ENCODE measurements around the gene USP47.
A peak's percentile ranks its signal among the peaks of the same experiment; 100 is the strongest.

DNA sequence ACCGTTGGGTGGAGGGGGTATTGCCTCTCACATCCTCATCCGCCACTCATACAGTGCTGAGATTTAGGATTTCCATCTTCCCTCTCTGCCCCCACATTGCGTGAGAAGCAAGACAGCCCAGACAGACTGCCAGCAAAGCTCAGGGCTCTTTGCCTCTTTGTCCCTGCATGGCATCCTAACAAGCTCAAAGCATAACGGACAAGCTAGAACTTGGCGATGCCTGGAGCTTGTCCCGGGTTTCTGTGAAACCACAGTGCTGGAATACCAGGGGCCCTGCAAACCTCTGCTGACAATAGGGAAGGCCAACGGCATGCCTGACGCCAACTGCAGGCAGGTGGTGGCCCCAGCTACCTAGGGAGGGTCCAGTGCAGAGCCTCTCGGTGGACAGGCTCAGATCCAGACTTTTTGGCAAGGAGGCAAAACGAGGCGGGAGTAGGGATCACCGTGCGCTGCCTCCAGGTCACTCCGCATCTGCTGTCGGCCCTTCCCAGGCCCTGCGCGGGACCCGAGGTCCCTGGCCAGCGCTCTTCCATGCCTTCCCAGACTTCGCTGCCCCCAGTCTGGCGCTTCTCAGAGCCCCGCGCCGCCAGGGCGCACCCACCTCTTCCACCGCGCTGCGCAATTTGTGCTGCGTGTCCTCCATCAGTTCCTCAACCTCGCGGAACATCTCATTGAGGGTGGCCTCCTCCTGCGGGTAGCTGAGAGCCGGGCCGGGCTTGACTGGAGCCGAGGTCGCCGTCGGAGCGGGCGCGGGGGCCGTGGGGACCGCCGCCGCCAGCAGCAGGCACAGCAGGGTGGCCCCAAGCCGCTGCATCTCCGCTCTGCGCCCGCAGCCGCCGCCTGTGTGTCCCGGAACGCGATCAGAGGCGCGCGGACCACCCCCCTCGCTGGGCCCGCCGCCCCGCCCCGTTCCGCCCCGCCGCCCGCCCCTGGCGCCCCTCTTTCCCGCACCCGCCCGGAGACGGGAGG, 166.3 kb downstream of the USP47 start, which contains the start of gene DKK3:
- no peak for TF ChIP-seq EZH2 (IDR thresholded peaks at IDR 0.05; ENCODE audit: borderline replicate concordance, insufficient read depth, low read length, poor library complexity, severe bottlenecking)
- TF ChIP-seq, protein P1, sequence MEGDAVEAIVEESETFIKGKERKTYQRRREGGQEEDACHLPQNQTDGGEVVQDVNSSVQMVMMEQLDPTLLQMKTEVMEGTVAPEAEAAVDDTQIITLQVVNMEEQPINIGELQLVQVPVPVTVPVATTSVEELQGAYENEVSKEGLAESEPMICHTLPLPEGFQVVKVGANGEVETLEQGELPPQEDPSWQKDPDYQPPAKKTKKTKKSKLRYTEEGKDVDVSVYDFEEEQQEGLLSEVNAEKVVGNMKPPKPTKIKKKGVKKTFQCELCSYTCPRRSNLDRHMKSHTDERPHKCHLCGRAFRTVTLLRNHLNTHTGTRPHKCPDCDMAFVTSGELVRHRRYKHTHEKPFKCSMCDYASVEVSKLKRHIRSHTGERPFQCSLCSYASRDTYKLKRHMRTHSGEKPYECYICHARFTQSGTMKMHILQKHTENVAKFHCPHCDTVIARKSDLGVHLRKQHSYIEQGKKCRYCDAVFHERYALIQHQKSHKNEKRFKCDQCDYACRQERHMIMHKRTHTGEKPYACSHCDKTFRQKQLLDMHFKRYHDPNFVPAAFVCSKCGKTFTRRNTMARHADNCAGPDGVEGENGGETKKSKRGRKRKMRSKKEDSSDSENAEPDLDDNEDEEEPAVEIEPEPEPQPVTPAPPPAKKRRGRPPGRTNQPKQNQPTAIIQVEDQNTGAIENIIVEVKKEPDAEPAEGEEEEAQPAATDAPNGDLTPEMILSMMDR (IDR thresholded peaks at IDR 0.05; ENCODE audit: poor library complexity, severe bottlenecking): no peak
- TF ChIP-seq MXI1 (conservative IDR thresholded peaks at IDR 0.05; ENCODE audit: poor library complexity, severe bottlenecking): peak; percentile 17
- no peak for TF ChIP-seq EP300 (conservative IDR thresholded peaks at IDR 0.05; ENCODE audit: poor library complexity, severe bottlenecking)
- TF ChIP-seq POLR2AphosphoS5 (IDR thresholded peaks at IDR 0.05): no peak
- no peak for TF ChIP-seq RAD21 (conservative IDR thresholded peaks at IDR 0.05)
- TF ChIP-seq TAF1 (IDR thresholded peaks at IDR 0.05; ENCODE audit: low read depth): no peak
